GM19455 (cell line): ENCODE data around the gene ARHGEF37.
"Not testable (repeated sequence)": the region's sequence is repeated elsewhere in the genome, so short reads cannot be mapped to it uniquely, and the experiment has no call there.

ENCODE experiments used
- ATAC-seq: cut with Tn5 transposase; IDR thresholded peaks from one replicate; pipeline ENCODE4 v1.9.1; 2021; ENCODE audit not compliant: unreplicated experiment

ARHGEF37 gene

GRCh38 chr5:149581192-149581861 lies at the start of gene ARHGEF37:
Gene ARHGEF37, plus strand, starts transcription at chr5:149581498. Its CDS starts 16,272 bp downstream, at chr5:149597770.
- ATAC-seq = no peak

GRCh38 chr5:149532413-149532812 lies 48.9 kb upstream of the ARHGEF37 start:
- no peak for ATAC-seq

DNA sequence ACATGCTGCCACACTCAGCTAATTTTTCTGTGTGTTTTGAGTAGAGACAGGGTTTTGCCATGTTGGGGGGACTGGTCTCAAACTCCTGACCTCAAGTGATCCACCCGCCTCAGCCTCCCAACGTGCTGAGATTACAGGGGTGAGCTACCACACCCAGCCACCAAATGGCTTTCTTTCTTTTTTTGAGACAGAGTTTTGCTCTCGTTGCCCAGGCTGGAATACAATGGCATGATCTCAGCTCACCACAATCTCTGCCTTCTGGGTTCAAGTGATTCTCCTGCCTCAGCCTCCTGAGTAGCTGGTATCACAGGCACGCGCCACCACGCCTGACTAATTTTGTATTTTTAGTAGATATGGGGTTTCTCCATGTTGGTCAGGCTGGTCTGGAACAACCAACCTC lies 45.5 kb upstream of the ARHGEF37 start:
- not testable (repeated sequence) for ATAC-seq

- no peak for ATAC-seq
Measured at GRCh38 chr5:149537374-149537975, 43.8 kb upstream of the ARHGEF37 start.

DNA sequence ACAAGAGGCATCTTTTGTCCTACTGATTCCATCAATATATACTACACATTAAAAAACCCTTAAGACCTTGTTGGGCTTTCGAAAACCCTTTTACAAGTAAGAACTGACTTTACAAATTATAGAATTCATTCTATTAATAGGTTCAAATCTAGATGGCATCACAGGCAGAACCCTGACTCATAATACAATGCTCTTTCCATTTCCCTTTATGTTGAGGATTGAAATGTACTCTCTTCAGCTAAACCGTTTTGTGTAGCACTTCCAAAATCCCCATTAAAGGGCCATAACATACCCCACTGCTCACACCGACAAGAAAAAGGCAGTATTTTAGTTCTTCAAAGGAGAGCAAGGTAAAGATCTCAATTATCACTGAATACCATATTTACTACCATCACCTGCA lies 41.2 kb upstream of the ARHGEF37 start:
- no peak for ATAC-seq

- ATAC-seq = no peak
Measured at GRCh38 chr5:149541893-149542292, 39.4 kb upstream of the ARHGEF37 start.

DNA sequence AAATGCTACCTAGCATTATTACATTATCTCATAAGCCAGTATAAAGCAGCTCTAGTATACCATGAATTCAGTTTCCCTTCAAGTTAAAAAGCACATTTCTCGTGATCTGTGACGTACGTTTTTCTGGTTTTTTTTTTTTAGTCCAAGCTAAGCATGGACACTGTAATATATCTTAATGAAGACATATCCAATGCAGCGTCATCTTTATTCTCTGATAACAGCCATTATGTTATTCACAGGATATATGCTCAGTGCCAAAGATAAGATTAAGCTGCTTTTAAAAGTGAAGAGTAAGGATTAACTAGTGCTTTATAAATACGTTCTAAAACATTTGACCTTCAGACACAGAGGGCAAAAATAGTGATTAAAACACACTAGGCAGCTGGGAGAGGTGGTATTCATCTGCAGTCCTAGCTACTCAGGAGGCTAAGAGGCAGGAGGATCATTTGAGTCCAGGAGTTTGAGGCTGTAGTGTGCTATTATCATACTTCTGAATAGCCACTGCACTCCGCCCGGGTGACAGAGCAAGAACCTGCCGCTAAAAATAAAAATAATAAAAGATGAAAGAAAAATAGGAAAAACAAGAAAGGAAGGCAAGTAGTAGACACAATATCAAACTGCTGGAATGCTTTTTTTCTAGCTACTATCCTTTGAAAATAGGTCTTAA lies 37.8 kb upstream of the ARHGEF37 start:
- ATAC-seq = no peak

DNA sequence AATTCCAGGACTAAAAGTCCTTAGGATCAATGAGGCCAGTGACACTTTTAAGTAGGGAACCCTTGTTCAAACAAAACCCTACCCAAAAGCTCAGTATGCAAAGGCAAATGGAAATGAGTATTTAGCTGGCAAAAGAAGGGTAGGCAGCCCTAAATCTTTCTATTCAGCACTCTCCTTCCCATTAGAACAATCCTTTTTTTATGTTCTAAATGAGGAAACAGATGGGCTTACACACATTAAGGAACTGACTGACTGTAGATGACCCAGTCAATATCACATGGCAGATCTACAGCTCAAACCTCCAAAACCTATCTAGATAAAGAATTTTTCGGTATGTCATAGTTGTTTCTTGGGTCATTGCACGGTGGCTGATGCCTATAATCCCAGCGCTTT lies 37.3 kb upstream of the ARHGEF37 start:
- no peak for ATAC-seq

DNA sequence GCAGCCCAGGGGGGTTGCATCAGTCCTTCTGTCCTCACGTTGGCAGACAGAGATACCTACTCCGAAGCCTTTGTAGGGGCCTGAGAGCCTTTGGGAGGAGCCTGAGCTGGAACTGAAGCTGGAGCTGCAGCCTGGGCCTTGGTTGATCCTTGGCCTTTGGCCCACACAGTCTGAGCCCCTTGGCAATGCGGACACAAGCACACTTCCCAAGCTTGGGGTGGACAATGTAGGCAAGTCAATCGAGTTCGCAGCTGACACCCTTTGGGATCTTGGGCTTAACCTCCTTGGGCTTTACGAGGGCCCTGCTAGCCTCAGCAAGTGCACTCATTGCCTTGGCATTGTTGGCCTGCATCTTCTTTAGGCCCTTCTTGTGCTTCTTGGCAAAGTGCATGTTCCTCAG lies 36.0 kb upstream of the ARHGEF37 start:
- no peak for ATAC-seq

GRCh38 chr5:149546974-149547373 lies 34.3 kb upstream of the ARHGEF37 start:
- ATAC-seq = no peak

- peak; percentile 31 for ATAC-seq
Measured at GRCh38 chr5:149549461-149550267, 31.6 kb upstream of the ARHGEF37 start.

- no peak for ATAC-seq
Measured at GRCh38 chr5:149550268-149550583, 31.1 kb upstream of the ARHGEF37 start.

DNA sequence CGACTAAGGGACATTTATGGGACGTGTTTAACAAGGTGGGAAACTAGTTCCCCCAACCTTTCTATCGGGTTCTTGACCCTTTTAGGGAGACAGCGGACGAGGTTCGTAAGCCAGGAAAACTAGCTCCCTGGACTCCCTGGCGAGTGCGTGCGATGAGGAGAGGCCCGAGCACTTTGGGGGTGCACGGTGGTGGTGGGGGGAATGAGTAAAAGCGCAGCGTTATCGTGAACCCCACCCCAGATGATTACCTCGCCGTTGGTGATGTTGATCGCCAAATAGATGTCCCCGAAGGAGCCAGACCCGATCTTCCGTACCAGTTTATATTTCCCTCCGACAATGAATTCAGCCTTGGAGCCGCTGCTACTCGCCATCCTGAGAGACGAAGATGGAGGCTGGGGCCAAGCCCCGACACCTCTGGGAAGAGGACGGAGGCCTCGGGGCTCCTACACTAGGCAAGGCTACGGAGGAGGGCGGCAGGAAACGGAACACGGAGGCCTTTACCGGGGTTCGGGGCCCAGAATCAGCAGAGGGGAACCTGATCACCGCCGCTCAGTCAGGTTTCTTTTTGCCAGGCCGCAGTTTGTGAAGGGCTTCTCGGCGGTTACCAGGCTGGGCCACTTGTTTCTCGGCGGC lies 30.6 kb upstream of the ARHGEF37 start:
- peak; percentile 9 for ATAC-seq

- peak; percentile 91 for ATAC-seq
Measured at GRCh38 chr5:149551227-149552037, 29.9 kb upstream of the ARHGEF37 start, which contains the start of gene CSNK1A1. Gene CSNK1A1, minus strand, starts transcription at chr5:149551439. Its CDS starts 475 bp downstream, at chr5:149550964.

DNA sequence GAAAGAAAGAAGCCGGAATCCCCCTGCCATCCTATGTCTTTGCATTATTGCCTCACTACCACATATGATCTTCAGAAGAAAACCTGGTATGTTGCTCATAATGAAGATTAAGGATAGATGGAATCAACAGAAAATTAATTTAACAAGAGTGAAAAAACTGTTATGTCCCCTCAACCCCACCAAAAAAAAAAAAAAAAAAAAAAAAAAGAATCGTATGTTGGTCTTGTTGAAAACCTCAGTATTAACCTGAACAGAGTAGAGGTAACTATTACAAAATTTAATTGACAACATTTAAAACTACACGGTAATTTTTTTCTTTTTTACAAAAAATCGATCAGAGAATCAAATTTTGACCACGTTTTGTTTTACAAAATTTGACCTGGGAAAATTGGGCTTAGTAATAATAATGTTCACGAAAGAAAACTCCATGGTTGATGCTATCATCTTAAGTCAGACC lies 29.2 kb upstream of the ARHGEF37 start:
- ATAC-seq = no peak

DNA sequence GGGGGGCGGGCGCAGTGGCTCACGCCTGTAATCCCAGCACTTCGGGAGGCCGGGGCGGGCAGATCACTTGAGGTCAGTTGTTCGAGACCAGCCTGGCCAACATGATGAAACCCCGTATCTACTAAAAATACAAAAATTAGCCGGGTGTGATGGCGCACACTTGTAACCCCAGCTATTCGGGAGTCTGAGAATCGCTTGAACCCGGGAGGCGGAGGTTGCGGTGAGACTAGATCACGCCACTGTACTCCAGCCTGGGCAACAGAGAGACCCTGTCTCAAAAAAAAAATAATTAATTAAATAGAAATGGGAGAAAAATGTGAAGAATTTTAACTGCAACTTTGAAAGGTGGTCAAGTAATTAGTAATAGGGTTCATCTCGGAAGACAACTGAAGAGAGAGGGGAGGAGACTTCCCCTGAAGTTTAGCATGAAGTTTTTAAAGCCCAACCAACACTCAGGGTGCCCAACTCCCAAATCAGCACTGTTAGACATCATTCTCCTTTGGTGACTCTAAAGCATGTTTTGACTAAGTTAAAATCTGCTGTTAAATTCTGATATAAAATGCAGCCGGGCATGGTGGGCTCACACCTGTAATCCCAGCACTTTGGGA lies 28.6 kb upstream of the ARHGEF37 start:
- ATAC-seq = no peak

- ATAC-seq = no peak
Measured at GRCh38 chr5:149559706-149560105, 21.6 kb upstream of the ARHGEF37 start.

- ATAC-seq = no peak
Measured at GRCh38 chr5:149561848-149562247, 19.4 kb upstream of the ARHGEF37 start.

GRCh38 chr5:149563466-149563865 lies 17.8 kb upstream of the ARHGEF37 start:
- ATAC-seq = no peak
